GM12878 (cell line): ENCODE measurements around the gene PTPRN2. TPM values are rescaled to one million over a fixed set of nuclear protein-coding genes. Genes with fewer than 3 reads are reported as not detected.

Source experiments
- ATAC-seq: fragments of 200-7000 bp; cut with Tn5 transposase; 3 replicates; pipeline ENCODE4 v1.9.1; 2020; ENCODE audit warnings: mild to moderate bottlenecking, moderate library complexity
- BruUV-seq: library from RNA; stranded (reverse); fragments of 400-500 nt; replicated peaks from 2 replicates; lab custom pipeline; 2021; lab: Mats Ljungman, UMichigan
- CTCF ChIA-PET: fragments of 300-600 bp; sonication (Branson Sonifier 250); formaldehyde crosslinking; extraction: SDS; loops from one replicate; lab custom pipeline; 2021; ENCODE audit warnings: inconsistent platforms; lab: Yijun Ruan, JAX
- POLR2A ChIA-PET: fragments of 350-600 bp; formaldehyde crosslinking; extraction: SDS; loops from one replicate; lab custom pipeline; 2021; ENCODE audit warnings: inconsistent platforms; lab: Charles Lee
- RAD21 ChIA-PET: fragments of 300-600 bp; sonication (Branson Sonifier 250); formaldehyde crosslinking; loops from one replicate; lab custom pipeline; 2023; ENCODE audit warnings: antibody characterized with exemption; ENCODE audit not compliant: unreplicated experiment; lab: Charles Lee
- SMC1A ChIA-PET: fragments of 300-600 bp; sonication (Branson Sonifier 250); formaldehyde crosslinking; loops from one replicate; lab custom pipeline; 2023; ENCODE audit not compliant: unreplicated experiment, uncharacterized antibody; lab: Charles Lee
- DNase-seq: peaks from one replicate; pipeline ENCODE4 v3.0.0-alpha.2; 2011; ENCODE audit warnings: low read depth, low spot score
- FAIRE-seq: peaks from 3 replicates; lab custom pipeline; 2011; peaks lifted over from hg19 to GRCh38; lab: Jason Lieb, UNC
- H2AFZ ChIP-seq: 2 replicates; pipeline ENCODE4 v1.6.0; 2011; ENCODE audit warnings: low read depth, low read length, control low read depth; ENCODE audit not compliant: control insufficient read depth
- H3K27ac ChIP-seq: 2 replicates; pipeline ENCODE4 v1.5.1; 2011; ENCODE audit warnings: control low read depth; ENCODE audit not compliant: control insufficient read depth, insufficient read depth
- H3K27me3 ChIP-seq, 2 experiments: replicated peaks in 1 of 2; 2 replicates each; pipeline versions ENCODE4 v1.6.0 to v1.6.1; 2011; ENCODE audit warnings: low read length in 1 of 2; ENCODE audit not compliant: control insufficient read depth in 2 of 2, insufficient read depth in 2 of 2
- H3K36me3 ChIP-seq, 2 experiments: 2 replicates each; pipeline ENCODE4 v1.5.1; 2011; ENCODE audit warnings: low read length in 1 of 2; ENCODE audit not compliant: control insufficient read depth in 2 of 2, insufficient read depth in 2 of 2
- H3K4me1 ChIP-seq: 2 replicates; pipeline ENCODE4 v1.6.1; 2011; ENCODE audit warnings: mild to moderate bottlenecking, low read length, moderate library complexity, mixed read lengths; ENCODE audit not compliant: control insufficient read depth, insufficient read depth
- H3K4me2 ChIP-seq: 2 replicates; pipeline ENCODE4 v1.6.0; 2011; ENCODE audit warnings: control low read depth; ENCODE audit not compliant: control insufficient read depth, insufficient read depth
- H3K4me3 ChIP-seq: fragments of 200-600 bp; sonication (generic); 2 replicates; pipeline ENCODE4 v1.5.1; 2016
- H3K79me2 ChIP-seq: 2 replicates; pipeline ENCODE4 v1.6.0; 2011; ENCODE audit warnings: low read length; ENCODE audit not compliant: control insufficient read depth, insufficient read depth
- H3K9ac ChIP-seq: 2 replicates; pipeline ENCODE4 v1.8.0; 2011; ENCODE audit warnings: low read length, control low read depth, mixed read lengths; ENCODE audit not compliant: control insufficient read depth, insufficient read depth
- H3K9me3 ChIP-seq: replicated peaks from 3 replicates; pipeline ENCODE4 v1.5.1; 2011; ENCODE audit warnings: mild to moderate bottlenecking, low read length; ENCODE audit not compliant: control insufficient read depth, insufficient read depth
- H4K20me1 ChIP-seq: 2 replicates; pipeline ENCODE4 v1.6.0; 2011; ENCODE audit not compliant: control insufficient read depth, insufficient read depth
- BACH1 ChIP-seq: fragments of 450-650 bp; IDR thresholded peaks from 2 replicates; pipeline ENCODE4 v1.6.1; 2017; ENCODE audit warnings: mild to moderate bottlenecking, borderline replicate concordance
- BRCA1 ChIP-seq: IDR thresholded peaks from 2 replicates; pipeline ENCODE4 v1.6.1; 2011; ENCODE audit warnings: low read depth, low read length, improper control_type of control experiment
- CEBPB ChIP-seq, 2 experiments: fragments of 150-350 bp in 1 of 2; IDR thresholded peaks; 2 replicates each; pipeline ENCODE4 v1.6.1; 2012 to 2014; ENCODE audit warnings: low read depth in 2 of 2, low read length in 2 of 2, borderline replicate concordance in 1 of 2, inconsistent platforms in 1 of 2
- DPF2 ChIP-seq: fragments of 450-650 bp; IDR thresholded peaks from 2 replicates; pipeline ENCODE4 v1.6.1; 2017; ENCODE audit warnings: mild to moderate bottlenecking
- FOXK2 ChIP-seq: fragments of 450-650 bp; IDR thresholded peaks from 2 replicates; pipeline ENCODE4 v1.6.1; 2017; ENCODE audit warnings: mild to moderate bottlenecking, moderate library complexity
- IKZF2 ChIP-seq, 2 experiments: fragments of 450-650 bp; IDR thresholded peaks; 2 replicates each; pipeline ENCODE4 v1.6.1; 2017; ENCODE audit warnings: mild to moderate bottlenecking in 2 of 2, moderate library complexity in 2 of 2
- KAT2A ChIP-seq: conservative IDR thresholded peaks from 2 replicates; pipeline ENCODE4 v1.6.1; 2011; ENCODE audit warnings: low read depth, low read length; ENCODE audit not compliant: control insufficient read depth
- LARP7 ChIP-seq: fragments of 450-650 bp; IDR thresholded peaks from 2 replicates; pipeline ENCODE4 v1.6.1; 2017; ENCODE audit warnings: mild to moderate bottlenecking
- MTA2 ChIP-seq: fragments of 450-650 bp; IDR thresholded peaks from 2 replicates; pipeline ENCODE4 v1.6.1; 2016; ENCODE audit warnings: low read depth, mild to moderate bottlenecking, moderate library complexity
- PML ChIP-seq: IDR thresholded peaks from 2 replicates; pipeline ENCODE4 v1.6.1; 2012; ENCODE audit warnings: low read length, inconsistent platforms
- POU2F2 ChIP-seq: IDR thresholded peaks from 3 replicates; pipeline ENCODE4 v1.6.1; 2011; ENCODE audit warnings: low read depth, mild to moderate bottlenecking, low read length, borderline replicate concordance
- RELB ChIP-seq: fragments of 450-650 bp; IDR thresholded peaks from 2 replicates; pipeline ENCODE4 v1.6.1; 2017; ENCODE audit warnings: low read depth, mild to moderate bottlenecking, moderate library complexity
- SREBF2 ChIP-seq: IDR thresholded peaks from 2 replicates; pipeline ENCODE4 v1.6.1; 2012; ENCODE audit warnings: mild to moderate bottlenecking, low read length
- SRF ChIP-seq, 2 experiments: IDR thresholded peaks; 2 replicates each; pipeline ENCODE4 v1.6.1; 2011; ENCODE audit warnings: low read depth in 2 of 2, low read length in 2 of 2, mild to moderate bottlenecking in 1 of 2, moderate library complexity in 1 of 2
- STAT3 ChIP-seq: IDR thresholded peaks from 2 replicates; pipeline ENCODE4 v1.6.1; 2011; ENCODE audit warnings: low read depth, low read length, improper control_type of control experiment
- TARDBP ChIP-seq: IDR thresholded peaks from 2 replicates; pipeline ENCODE4 v1.6.1; 2016; ENCODE audit warnings: borderline replicate concordance
- ZNF384 ChIP-seq: IDR thresholded peaks from 2 replicates; pipeline ENCODE4 v1.6.1; 2012; ENCODE audit warnings: low read depth, mild to moderate bottlenecking, low read length, improper control_type of control experiment, borderline replicate concordance
- ZNF687 ChIP-seq: fragments of 450-650 bp; IDR thresholded peaks from 2 replicates; pipeline ENCODE4 v1.6.1; 2017; ENCODE audit warnings: mild to moderate bottlenecking, moderate library complexity
- WGBS: methylation state at CpG from one replicate; pipeline ENCODE4 v1.1.6; 2016; ENCODE audit warnings: low lambda C conversion rate; ENCODE audit not compliant: insufficient replicate concordance, insufficient coverage; ENCODE audit errors: missing lambda C conversion rate; 5-methylcytosine and 5-hydroxymethylcytosine counted together
- in situ Hi-C: fragments of 300-500 bp; cut with MboI; formaldehyde crosslinking; loops from 9 replicates; pipeline ENCODE4 v1.14.3; 2018; ENCODE audit warnings: mixed read lengths
- intact Hi-C: fragments of 100-400 bp; cut with micrococcal nuclease; formaldehyde crosslinking; loops from one replicate; pipeline ENCODE4 v1.14.2; 2022; ENCODE audit not compliant: unreplicated experiment
- polyA plus RNA-seq, 11 experiments: library from polyadenylated mRNA; depleted of rRNA in 4 of 11; unstranded in 6 of 11; stranded (reverse) in 5 of 11; fragments of >200 nt; fragmentation: Nextera tagmentation in 4 of 11; fragmentation: Illumina TruSeq in 1 of 11; extraction: Ambion mirVana in 4 of 11; extraction: Trizol in 1 of 11; gene quantifications; 1 replicate in 1 of 11; 2 replicates in 10 of 11; pipeline versions ENCODE4 v1.2.1 to v1.2.3, GENCODE V29; 2011 to 2016; ENCODE audit warnings: inconsistent platforms in 2 of 11, missing spikeins in 2 of 11, low read depth in 1 of 11
- total RNA-seq, 4 experiments: library from RNA; depleted of rRNA in 3 of 4; stranded (reverse); fragments of >200 nt in 3 of 4; fragmentation: Illumina TruSeq in 1 of 4; extraction: Trizol in 1 of 4; gene quantifications; 2 replicates each; pipeline versions ENCODE4 v1.2.1 to v1.2.3, GENCODE V29; 2013 to 2021
- TF ChIP-seq, protein P1 (sequence below): fragments of 450-650 bp; IDR thresholded peaks from 2 replicates; pipeline ENCODE4 v1.6.1; 2018; ENCODE audit warnings: borderline replicate concordance, mild to moderate bottlenecking; ENCODE audit not compliant: partially characterized antibody

Gene PTPRN2
- total and polyA plus RNA-seq, 10 of the 15 experiments (the other 5 are each of a cell fraction or from before 2014, with no cell fraction given), result 5.4 TPM; not detected in 9

GRCh38 chr7:157780312-157780711 lies 807.3 kb downstream of the PTPRN2 start:
- Histone ChIP-seq H2AFZ (no peak overlapping the region), H3K9ac (no peak overlapping the region), H3K27me3 (no peaks in the 10 kb centered on the region), H3K27ac (no peak overlapping the region), H3K4me1 (no peaks in the 10 kb centered on the region), H3K4me3 (no peak overlapping the region), H4K20me1 (no peaks in the 10 kb centered on the region), H3K9me3 (no peaks in the 10 kb centered on the region; the same call in 2 of the 3 replicates), H3K79me2 (no peaks in the 10 kb centered on the region), H3K36me3 (no peaks in the 10 kb centered on the region), H3K4me2 (no peak overlapping the region)
- in situ Hi-C loops (no loop called here), intact Hi-C loops (no loop called here)
- ChIA-PET SMC1A (no interaction called here), RAD21 (no interaction called here), CTCF (no interaction called here), POLR2A (no interaction called here)
- TF ChIP-seq DPF2 (no peak), IKZF2 (IDR thresholded peaks at IDR 0.05) (no peak), TARDBP (no peak), PML (no peak), SREBF2 (no peak), ZNF384 (no peak), FOXK2 (no peak), BRCA1 (no peak), POU2F2 (no peak), BACH1 (no peak), LARP7 (no peak), STAT3 (no peak), RELB (no peak), MTA2 (no peak), ZNF687 (no peak), SRF (IDR thresholded peaks at IDR 0.05; ENCODE audit: low read depth in 2 of 2, low read length in 2 of 2) (no peak), KAT2A (no peak), CEBPB (IDR thresholded peaks at IDR 0.05; ENCODE audit: borderline replicate concordance in 1 of 2, low read depth in 2 of 2, low read length in 2 of 2) (no peak)
- TF ChIP-seq, protein P1, sequence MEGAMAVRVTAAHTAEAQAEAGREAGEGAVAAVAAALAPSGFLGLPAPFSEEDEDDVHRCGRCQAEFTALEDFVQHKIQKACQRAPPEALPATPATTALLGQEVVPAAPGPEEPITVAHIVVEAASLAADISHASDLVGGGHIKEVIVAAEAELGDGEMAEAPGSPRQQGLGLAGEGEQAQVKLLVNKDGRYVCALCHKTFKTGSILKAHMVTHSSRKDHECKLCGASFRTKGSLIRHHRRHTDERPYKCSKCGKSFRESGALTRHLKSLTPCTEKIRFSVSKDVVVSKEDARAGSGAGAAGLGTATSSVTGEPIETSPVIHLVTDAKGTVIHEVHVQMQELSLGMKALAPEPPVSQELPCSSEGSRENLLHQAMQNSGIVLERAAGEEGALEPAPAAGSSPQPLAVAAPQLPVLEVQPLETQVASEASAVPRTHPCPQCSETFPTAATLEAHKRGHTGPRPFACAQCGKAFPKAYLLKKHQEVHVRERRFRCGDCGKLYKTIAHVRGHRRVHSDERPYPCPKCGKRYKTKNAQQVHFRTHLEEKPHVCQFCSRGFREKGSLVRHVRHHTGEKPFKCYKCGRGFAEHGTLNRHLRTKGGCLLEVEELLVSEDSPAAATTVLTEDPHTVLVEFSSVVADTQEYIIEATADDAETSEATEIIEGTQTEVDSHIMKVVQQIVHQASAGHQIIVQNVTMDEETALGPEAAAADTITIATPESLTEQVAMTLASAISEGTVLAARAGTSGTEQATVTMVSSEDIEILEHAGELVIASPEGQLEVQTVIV, result no peak
- DNase-seq, result no peak
- ATAC-seq, result no peak
- no peak for FAIRE-seq
- WGBS, result 59% methylated on average over 15 of the region's 15 CpGs
- BruUV-seq, result no TSS peak
